ENCODE measurements around the gene CATSPERD.

GRCh38 chr19:5684694-5685430 lies 35.6 kb upstream of the CATSPERD start:
- no peak for TF ChIP-seq DEAF1 (CRISPR knock-in tag; IDR thresholded peaks at IDR 0.05)
- no peak for TF ChIP-seq CTCF (IDR thresholded peaks at IDR 0.05 in 2 of 3, conservative IDR thresholded peaks at IDR 0.05 in 1 of 3; ENCODE audit: insufficient read depth in 2 of 3, low read depth in 1 of 3, low read length in 3 of 3)
- TF ChIP-seq HIVEP1 (CRISPR knock-in tag; IDR thresholded peaks at IDR 0.05): no peak
- TF ChIP-seq KDM4B (IDR thresholded peaks at IDR 0.05; ENCODE audit: borderline replicate concordance in 2 of 2, low read depth in 1 of 2): no peak
- TF ChIP-seq TAF1 (IDR thresholded peaks at IDR 0.05; ENCODE audit: control insufficient read depth, extremely low read depth, insufficient read depth, low read length, severe bottlenecking): no peak
- TF ChIP-seq YY1 (IDR thresholded peaks at IDR 0.05; ENCODE audit: borderline replicate concordance in 1 of 3, control insufficient read depth in 1 of 3, extremely low read depth in 1 of 3, insufficient read depth in 3 of 3, insufficient read length in 1 of 3, insufficient replicate concordance in 2 of 3, low read depth in 1 of 3, low read length in 2 of 3): no peak

Measured in K562 (cell line).